HepG2 (cell line): Measurements from ENCODE around the gene ACER2. TPM values are rescaled to one million over a fixed set of nuclear protein-coding genes. Genes with fewer than 3 reads are reported as not detected.

ENCODE experiments used
- BRD4 ChIP-seq: sonication (generic); formaldehyde crosslinking; IDR thresholded peaks from 2 replicates; pipeline ENCODE4 v1.4.0; 2020; ENCODE audit warnings: missing genetic modification reagents
- ELF4 ChIP-seq: sonication (generic); formaldehyde crosslinking; IDR thresholded peaks from 2 replicates; pipeline ENCODE4 v1.5.0; 2020; ENCODE audit warnings: missing genetic modification reagents, mild to moderate bottlenecking, moderate library complexity, borderline replicate concordance
- HOXA7 ChIP-seq: sonication (generic); formaldehyde crosslinking; IDR thresholded peaks from 2 replicates; pipeline ENCODE4 v1.8.1; 2022; ENCODE audit warnings: mild to moderate bottlenecking, missing genetic modification reagents, moderate library complexity
- ISL2 ChIP-seq: sonication (generic); formaldehyde crosslinking; IDR thresholded peaks from 2 replicates; pipeline ENCODE4 v1.5.0; 2020; ENCODE audit warnings: missing genetic modification reagents
- JUNB ChIP-seq: sonication (generic); formaldehyde crosslinking; IDR thresholded peaks from 2 replicates; pipeline ENCODE4 v1.8.0; 2022; ENCODE audit warnings: missing genetic modification reagents, mild to moderate bottlenecking, borderline replicate concordance
- KLF15 ChIP-seq: sonication (generic); formaldehyde crosslinking; IDR thresholded peaks from 2 replicates; pipeline ENCODE4 v1.8.1; 2023; ENCODE audit warnings: borderline replicate concordance, mild to moderate bottlenecking, inconsistent platforms, missing genetic modification reagents, mixed read lengths
- MEIS2 ChIP-seq: sonication (generic); formaldehyde crosslinking; IDR thresholded peaks from 2 replicates; pipeline ENCODE4 v1.9.0; 2021; ENCODE audit warnings: mild to moderate bottlenecking, missing genetic modification reagents
- POLR2AphosphoS2 ChIP-seq: IDR thresholded peaks from 2 replicates; pipeline ENCODE4 v1.6.1; 2011; ENCODE audit warnings: low read depth, low read length, improper control_type of control experiment
- TAF1 ChIP-seq: sonication (generic); formaldehyde crosslinking; IDR thresholded peaks from 2 replicates; pipeline ENCODE4 v1.4.0; 2020; ENCODE audit warnings: missing genetic modification reagents
- XBP1 ChIP-seq: sonication (generic); formaldehyde crosslinking; IDR thresholded peaks from 2 replicates; pipeline ENCODE4 v1.5.0; 2020; ENCODE audit warnings: missing genetic modification reagents
- ZBTB38 ChIP-seq: sonication (generic); formaldehyde crosslinking; IDR thresholded peaks from 2 replicates; pipeline ENCODE4 v1.5.1; 2020; ENCODE audit warnings: mild to moderate bottlenecking, missing genetic modification reagents
- ZNF33B ChIP-seq: sonication (generic); formaldehyde crosslinking; IDR thresholded peaks from 2 replicates; pipeline ENCODE4 v1.5.1; 2020; ENCODE audit warnings: mild to moderate bottlenecking, missing genetic modification reagents
- ZNF552 ChIP-seq: sonication (generic); formaldehyde crosslinking; IDR thresholded peaks from 2 replicates; pipeline ENCODE4 v1.9.0; 2022; ENCODE audit warnings: missing genetic modification reagents, mild to moderate bottlenecking, borderline replicate concordance
- ZNF614 ChIP-seq: IDR thresholded peaks from 2 replicates; pipeline ENCODE4 v1.6.1; 2018; ENCODE audit warnings: missing biosample characterization, missing genetic modification reagents, inconsistent platforms, borderline replicate concordance
- ZNF777 ChIP-seq: sonication (generic); formaldehyde crosslinking; IDR thresholded peaks from 2 replicates; pipeline ENCODE4 v1.4.0; 2020; ENCODE audit warnings: missing genetic modification reagents
- ZNF782 ChIP-seq: sonication (generic); formaldehyde crosslinking; IDR thresholded peaks from 2 replicates; pipeline ENCODE4 v1.4.0; 2020; ENCODE audit warnings: missing genetic modification reagents, mild to moderate bottlenecking, borderline replicate concordance
- ZNF790 ChIP-seq: sonication (generic); formaldehyde crosslinking; IDR thresholded peaks from 2 replicates; pipeline ENCODE4 v1.8.0; 2022; ENCODE audit warnings: missing genetic modification reagents, mild to moderate bottlenecking, borderline replicate concordance
- polyA plus RNA-seq, 8 experiments: library from polyadenylated mRNA; depleted of rRNA in 3 of 8; stranded (reverse) in 7 of 8; unstranded in 1 of 8; fragments of >200 nt; fragmentation: Illumina TruSeq in 4 of 8; extraction: Trizol in 4 of 8; gene quantifications; 2 replicates each; pipeline versions ENCODE4 v1.2.1 to v1.2.3, GENCODE V29; 2011 to 2016; ENCODE audit warnings: low read depth in 4 of 8, missing spikeins in 1 of 8, mixed read lengths in 1 of 8; ENCODE audit not compliant: insufficient read depth in 1 of 8
- total RNA-seq, 5 experiments: library from RNA; depleted of rRNA; stranded (reverse); fragments of >200 nt; fragmentation: Illumina TruSeq; extraction: Trizol; gene quantifications; 2 replicates each; pipeline ENCODE4 v1.2.3, GENCODE V29; 2016; ENCODE audit warnings: low read depth in 1 of 5
- TF ChIP-seq, protein P1 (sequence below): sonication (generic); formaldehyde crosslinking; IDR thresholded peaks from 2 replicates; pipeline ENCODE4 v1.4.0; 2020; ENCODE audit warnings: mild to moderate bottlenecking, missing genetic modification reagents
- TF ChIP-seq, protein P2 (sequence below): sonication (generic); formaldehyde crosslinking; IDR thresholded peaks from 2 replicates; pipeline ENCODE4 v1.8.1; 2023; ENCODE audit warnings: missing genetic modification reagents, mild to moderate bottlenecking, borderline replicate concordance
- TF ChIP-seq, protein P3 (sequence below), 2 experiments: sonication (generic) in 1 of 2; formaldehyde crosslinking in 1 of 2; IDR thresholded peaks; 2 replicates each; pipeline versions ENCODE4 v1.4.0 to v1.6.1; 2018 to 2020; ENCODE audit warnings: missing genetic modification reagents in 2 of 2, borderline replicate concordance in 1 of 2, low read depth in 1 of 2, mild to moderate bottlenecking in 1 of 2, missing biosample characterization in 1 of 2
- TF ChIP-seq, protein P4 (sequence below): sonication (generic); formaldehyde crosslinking; IDR thresholded peaks from 2 replicates; pipeline ENCODE4 v1.4.0; 2020; ENCODE audit warnings: mild to moderate bottlenecking, low read depth, missing genetic modification reagents
- TF ChIP-seq, protein P5 (sequence below): sonication (generic); formaldehyde crosslinking; IDR thresholded peaks from 2 replicates; pipeline ENCODE4 v1.4.0; 2020; ENCODE audit warnings: missing genetic modification reagents
- TF ChIP-seq, protein P6 (sequence below): sonication (generic); formaldehyde crosslinking; IDR thresholded peaks from 2 replicates; pipeline ENCODE4 v1.4.0; 2020; ENCODE audit warnings: missing genetic modification reagents, borderline replicate concordance

ACER2 gene
- total and polyA plus RNA-seq, 2 of the 13 experiments (the other 11 are each of a cell fraction or from before 2014, with no cell fraction given): 1.9 to 3.4 TPM

DNA sequence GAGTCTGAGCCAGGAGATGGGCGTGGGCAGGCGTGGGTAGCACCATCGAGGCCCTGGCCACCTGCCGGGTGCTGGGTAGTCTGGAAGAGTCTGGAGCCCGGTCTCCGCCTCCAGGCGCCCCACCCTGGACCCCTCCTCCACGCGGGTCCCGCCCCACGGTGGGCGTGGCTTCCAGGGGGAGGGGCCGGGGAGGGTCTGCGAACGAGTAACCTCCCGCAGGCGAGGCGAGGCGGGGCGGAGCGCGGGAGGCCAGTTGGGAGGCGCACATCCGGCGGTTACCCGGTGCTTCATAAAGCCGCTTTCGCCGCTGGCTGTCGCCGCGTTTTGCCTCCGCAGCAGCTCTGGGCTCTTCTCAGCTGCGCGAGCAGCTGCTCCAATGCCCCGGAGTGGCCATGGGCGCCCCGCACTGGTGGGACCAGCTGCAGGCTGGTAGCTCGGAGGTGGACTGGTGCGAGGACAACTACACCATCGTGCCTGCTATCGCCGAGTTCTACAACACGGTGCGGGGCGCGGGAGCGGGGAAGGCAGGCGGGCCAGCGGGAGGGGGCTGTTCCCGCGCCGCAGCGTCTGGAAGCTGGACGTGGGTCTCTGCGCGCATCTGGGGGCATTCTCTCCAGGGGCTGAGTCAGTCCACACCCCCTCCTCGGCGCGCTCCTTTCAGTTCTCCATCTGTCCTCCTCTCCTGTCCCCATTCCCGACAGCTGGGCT is at the start of gene ACER2 (continued):
- TF ChIP-seq, protein P1, sequence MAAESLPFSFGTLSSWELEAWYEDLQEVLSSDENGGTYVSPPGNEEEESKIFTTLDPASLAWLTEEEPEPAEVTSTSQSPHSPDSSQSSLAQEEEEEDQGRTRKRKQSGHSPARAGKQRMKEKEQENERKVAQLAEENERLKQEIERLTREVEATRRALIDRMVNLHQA (CRISPR knock-in tag): no peak
- no peak; the same call in 1 of the 2 replicates for TF ChIP-seq ZBTB38 (CRISPR knock-in tag)
- TF ChIP-seq ELF4 (CRISPR knock-in tag): 0 out of 2 replicates have a peak, but pooled peaks have one; percentile 19
- TF ChIP-seq, protein P2, sequence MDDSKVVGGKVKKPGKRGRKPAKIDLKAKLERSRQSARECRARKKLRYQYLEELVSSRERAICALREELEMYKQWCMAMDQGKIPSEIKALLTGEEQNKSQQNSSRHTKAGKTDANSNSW: no peak
- TF ChIP-seq ZNF33B: peak; percentile 60; the same call in 1 of the 2 replicates
- TF ChIP-seq, protein P3, sequence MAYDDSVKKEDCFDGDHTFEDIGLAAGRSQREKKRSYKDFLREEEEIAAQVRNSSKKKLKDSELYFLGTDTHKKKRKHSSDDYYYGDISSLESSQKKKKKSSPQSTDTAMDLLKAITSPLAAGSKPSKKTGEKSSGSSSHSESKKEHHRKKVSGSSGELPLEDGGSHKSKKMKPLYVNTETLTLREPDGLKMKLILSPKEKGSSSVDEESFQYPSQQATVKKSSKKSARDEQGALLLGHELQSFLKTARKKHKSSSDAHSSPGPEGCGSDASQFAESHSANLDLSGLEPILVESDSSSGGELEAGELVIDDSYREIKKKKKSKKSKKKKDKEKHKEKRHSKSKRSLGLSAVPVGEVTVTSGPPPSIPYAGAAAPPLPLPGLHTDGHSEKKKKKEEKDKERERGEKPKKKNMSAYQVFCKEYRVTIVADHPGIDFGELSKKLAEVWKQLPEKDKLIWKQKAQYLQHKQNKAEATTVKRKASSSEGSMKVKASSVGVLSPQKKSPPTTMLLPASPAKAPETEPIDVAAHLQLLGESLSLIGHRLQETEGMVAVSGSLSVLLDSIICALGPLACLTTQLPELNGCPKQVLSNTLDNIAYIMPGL (CRISPR knock-in tag; IDR thresholded peaks at IDR 0.05; ENCODE audit: borderline replicate concordance in 1 of 2, low read depth in 1 of 2): peak; percentile 36 to 83
- TF ChIP-seq BRD4: peak; percentile 78
- TF ChIP-seq TAF1 (CRISPR knock-in tag): peak; percentile 84
- TF ChIP-seq POLR2AphosphoS2: no peak
- no peak for TF ChIP-seq ZNF552
- TF ChIP-seq, protein P4, sequence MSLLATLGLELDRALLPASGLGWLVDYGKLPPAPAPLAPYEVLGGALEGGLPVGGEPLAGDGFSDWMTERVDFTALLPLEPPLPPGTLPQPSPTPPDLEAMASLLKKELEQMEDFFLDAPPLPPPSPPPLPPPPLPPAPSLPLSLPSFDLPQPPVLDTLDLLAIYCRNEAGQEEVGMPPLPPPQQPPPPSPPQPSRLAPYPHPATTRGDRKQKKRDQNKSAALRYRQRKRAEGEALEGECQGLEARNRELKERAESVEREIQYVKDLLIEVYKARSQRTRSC (CRISPR knock-in tag): no peak
- TF ChIP-seq XBP1 (CRISPR knock-in tag): no peak
- TF ChIP-seq ZNF790 (CRISPR knock-in tag): no peak
- TF ChIP-seq KLF15: peak; percentile 47; the same call in 1 of the 2 replicates
- TF ChIP-seq HOXA7 (CRISPR knock-in tag): no peak
- peak; percentile 67 for TF ChIP-seq ISL2 (CRISPR knock-in tag)
- no peak; the same call in 1 of the 2 replicates for TF ChIP-seq JUNB (CRISPR knock-in tag)
- no peak for TF ChIP-seq ZNF782 (CRISPR knock-in tag)
- TF ChIP-seq, protein P5, sequence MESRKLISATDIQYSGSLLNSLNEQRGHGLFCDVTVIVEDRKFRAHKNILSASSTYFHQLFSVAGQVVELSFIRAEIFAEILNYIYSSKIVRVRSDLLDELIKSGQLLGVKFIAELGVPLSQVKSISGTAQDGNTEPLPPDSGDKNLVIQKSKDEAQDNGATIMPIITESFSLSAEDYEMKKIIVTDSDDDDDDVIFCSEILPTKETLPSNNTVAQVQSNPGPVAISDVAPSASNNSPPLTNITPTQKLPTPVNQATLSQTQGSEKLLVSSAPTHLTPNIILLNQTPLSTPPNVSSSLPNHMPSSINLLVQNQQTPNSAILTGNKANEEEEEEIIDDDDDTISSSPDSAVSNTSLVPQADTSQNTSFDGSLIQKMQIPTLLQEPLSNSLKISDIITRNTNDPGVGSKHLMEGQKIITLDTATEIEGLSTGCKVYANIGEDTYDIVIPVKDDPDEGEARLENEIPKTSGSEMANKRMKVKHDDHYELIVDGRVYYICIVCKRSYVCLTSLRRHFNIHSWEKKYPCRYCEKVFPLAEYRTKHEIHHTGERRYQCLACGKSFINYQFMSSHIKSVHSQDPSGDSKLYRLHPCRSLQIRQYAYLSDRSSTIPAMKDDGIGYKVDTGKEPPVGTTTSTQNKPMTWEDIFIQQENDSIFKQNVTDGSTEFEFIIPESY (CRISPR knock-in tag): no peak
- 0 out of 2 replicates have a peak, but pooled peaks have one; percentile 36 for TF ChIP-seq MEIS2 (CRISPR knock-in tag)
- TF ChIP-seq, protein P6, sequence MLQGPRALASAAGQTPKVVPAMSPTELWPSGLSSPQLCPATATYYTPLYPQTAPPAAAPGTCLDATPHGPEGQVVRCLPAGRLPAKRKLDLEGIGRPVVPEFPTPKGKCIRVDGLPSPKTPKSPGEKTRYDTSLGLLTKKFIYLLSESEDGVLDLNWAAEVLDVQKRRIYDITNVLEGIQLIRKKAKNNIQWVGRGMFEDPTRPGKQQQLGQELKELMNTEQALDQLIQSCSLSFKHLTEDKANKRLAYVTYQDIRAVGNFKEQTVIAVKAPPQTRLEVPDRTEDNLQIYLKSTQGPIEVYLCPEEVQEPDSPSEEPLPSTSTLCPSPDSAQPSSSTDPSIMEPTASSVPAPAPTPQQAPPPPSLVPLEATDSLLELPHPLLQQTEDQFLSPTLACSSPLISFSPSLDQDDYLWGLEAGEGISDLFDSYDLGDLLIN (CRISPR knock-in tag): peak; percentile 68; the same call in 1 of the 2 replicates
- peak; percentile 64; the same call in 1 of the 2 replicates for TF ChIP-seq ZNF614
- TF ChIP-seq ZNF777 (CRISPR knock-in tag): peak; percentile 48; the same call in 1 of the 2 replicates
